ENCODE data around the gene DLD. TPM values are rescaled to one million over a fixed set of nuclear protein-coding genes. Genes with fewer than 3 reads are reported as not detected.

Gene DLD
- total and polyA plus RNA-seq, 4 donors = 48.8 to 69.4 (median 53.8) TPM

- no peaks in the 10 kb centered on the region for H3K27me3 ChIP-seq (ENCODE audit: control insufficient read depth in 1 of 2, insufficient read depth in 2 of 2, low read length in 1 of 2)
- intact Hi-C loops (cut with DNase I) = no loop called here
- ATAC-seq (ENCODE audit: low FRiP score) = no peak
- H3K27ac ChIP-seq (ENCODE audit: low read depth in 1 of 2, low read length in 2 of 2) = no peak overlapping the region
- H3K4me3 ChIP-seq (ENCODE audit: low read length in 2 of 2) = no peak overlapping the region
- no peaks in the 10 kb centered on the region for H3K4me1 ChIP-seq (ENCODE audit: control insufficient read depth in 1 of 2, insufficient read depth in 2 of 2, low read length in 2 of 2)
- WGBS, 2 donors = 50 to 55% methylated on average over 2 of the region's 2 CpGs
- H3K9me3 ChIP-seq (ENCODE audit: control insufficient read depth, low read length) = no peaks in the 10 kb centered on the region
- DNase-seq = no peak
- H3K36me3 ChIP-seq (ENCODE audit: control insufficient read depth in 1 of 2, insufficient read depth in 2 of 2, low read length in 1 of 2) = no peaks in the 10 kb centered on the region
These were observed 8.1 kb downstream of the DLD start for GRCh38 chr7:107898997-107899594.

DNA sequence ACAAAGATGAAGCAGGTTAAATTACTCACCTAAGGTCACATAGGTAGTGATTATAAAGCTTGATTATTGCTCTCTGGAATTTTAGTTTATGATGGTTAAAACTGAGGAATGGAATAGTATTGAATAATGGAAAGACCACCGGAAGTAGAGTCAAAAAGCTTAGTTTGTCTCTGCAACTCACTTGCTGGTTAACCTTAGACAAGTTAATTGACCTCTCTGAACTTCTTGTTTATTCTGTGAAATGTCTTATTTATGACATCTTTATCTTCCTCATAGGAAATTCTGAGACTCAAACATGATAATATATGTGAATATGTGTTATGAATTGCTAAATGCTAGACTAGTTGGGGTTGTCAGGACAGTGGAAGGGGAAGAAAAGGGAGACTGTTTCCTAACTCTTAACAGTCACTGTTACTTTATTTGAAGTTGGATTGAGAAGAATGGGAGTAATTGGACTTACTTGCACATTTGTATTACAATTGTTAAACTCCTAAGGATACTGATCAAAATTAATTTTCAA lies 9.6 kb downstream of the DLD start:
- Histone ChIP-seq H3K9me3 (ENCODE audit: control insufficient read depth, low read length) (no peaks in the 10 kb centered on the region), H3K36me3 (ENCODE audit: control insufficient read depth in 1 of 2, insufficient read depth in 2 of 2, low read length in 1 of 2) (no peaks in the 10 kb centered on the region), H3K4me1 (ENCODE audit: control insufficient read depth in 1 of 2, insufficient read depth in 2 of 2, low read length in 2 of 2) (no peaks in the 10 kb centered on the region), H3K27me3 (ENCODE audit: control insufficient read depth in 1 of 2, insufficient read depth in 2 of 2, low read length in 1 of 2) (no peaks in the 10 kb centered on the region), H3K4me3 (ENCODE audit: low read length in 2 of 2) (no peak overlapping the region), H3K27ac (ENCODE audit: low read depth in 1 of 2, low read length in 2 of 2) (no peak overlapping the region)
- DNase-seq (no peak), ATAC-seq (ENCODE audit: low FRiP score) (no peak)
- intact Hi-C loops (cut with DNase I) = no loop called here
- 85 to 87% methylated on average over 1 of the region's 1 CpG for WGBS, 2 donors

DNA sequence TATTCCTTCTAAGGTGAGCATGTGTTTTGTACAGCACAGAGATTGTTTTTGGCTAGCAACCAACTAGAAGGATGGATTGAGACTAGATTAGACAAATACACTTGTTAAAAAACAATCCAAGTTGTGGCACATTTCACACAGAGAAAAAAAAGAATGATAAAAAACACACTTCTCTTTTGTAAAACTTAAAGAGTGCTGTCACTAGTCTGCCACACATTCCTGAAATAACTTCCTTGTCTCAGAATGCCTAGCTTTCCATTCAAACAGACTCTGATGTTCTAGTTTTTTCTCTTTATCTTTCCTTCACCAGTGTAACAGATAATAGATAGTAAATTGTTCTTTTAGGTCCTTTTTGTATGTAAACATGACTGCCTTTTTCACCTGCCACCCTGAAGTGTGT lies 11.4 kb downstream of the DLD start:
- Histone ChIP-seq H3K9me3 (ENCODE audit: control insufficient read depth, low read length) (no peaks in the 10 kb centered on the region), H3K4me1 (ENCODE audit: control insufficient read depth in 1 of 2, insufficient read depth in 2 of 2, low read length in 2 of 2) (peaks cover 0 to 2% of the 10 kb centered on the region in 2 donors), H3K27me3 (ENCODE audit: control insufficient read depth in 1 of 2, insufficient read depth in 2 of 2, low read length in 1 of 2) (no peaks in the 10 kb centered on the region), H3K36me3 (ENCODE audit: control insufficient read depth in 1 of 2, insufficient read depth in 2 of 2, low read length in 1 of 2) (peaks cover 2 to 6% of the 10 kb centered on the region in 2 donors), H3K27ac (ENCODE audit: low read depth in 1 of 2, low read length in 2 of 2) (no peak overlapping the region), H3K4me3 (ENCODE audit: low read length in 2 of 2) (no peak overlapping the region)
- intact Hi-C loops (cut with DNase I) = no loop called here
- no peak for DNase-seq
- no peak for ATAC-seq (ENCODE audit: low FRiP score)

GRCh38 chr7:107907790-107908189 lies 16.8 kb downstream of the DLD start:
- ATAC-seq (ENCODE audit: low FRiP score) = peak; percentile 70

GRCh38 chr7:107909445-107909844 lies 18.5 kb downstream of the DLD start:
- intact Hi-C loops (cut with DNase I) = no loop called here
- Histone ChIP-seq H3K27ac (ENCODE audit: low read depth in 1 of 2, low read length in 2 of 2) (no peak overlapping the region), H3K4me3 (ENCODE audit: low read length in 2 of 2) (no peak overlapping the region), H3K36me3 (ENCODE audit: control insufficient read depth in 1 of 2, insufficient read depth in 2 of 2, low read length in 1 of 2) (peaks cover 2 to 8% of the 10 kb centered on the region in 2 donors), H3K9me3 (ENCODE audit: control insufficient read depth, low read length) (no peaks in the 10 kb centered on the region), H3K4me1 (ENCODE audit: control insufficient read depth in 1 of 2, insufficient read depth in 2 of 2, low read length in 2 of 2) (peaks cover 0 to 2% of the 10 kb centered on the region in 2 donors), H3K27me3 (ENCODE audit: control insufficient read depth in 1 of 2, insufficient read depth in 2 of 2, low read length in 1 of 2) (no peaks in the 10 kb centered on the region)
- WGBS, 2 donors = 87 to 94% methylated on average over 1 of the region's 1 CpG
- ATAC-seq (ENCODE audit: low FRiP score) = no peak
- no peak for DNase-seq

More at GRCh38 chr7:107907790-107908189, 16.8 kb downstream of the DLD start:
- peaks cover 0 to 2% of the 10 kb centered on the region in 2 donors for H3K4me1 ChIP-seq (ENCODE audit: control insufficient read depth in 1 of 2, insufficient read depth in 2 of 2, low read length in 2 of 2)
- H3K4me3 ChIP-seq (ENCODE audit: low read length in 2 of 2) = no peak overlapping the region
- no peaks in the 10 kb centered on the region for H3K27me3 ChIP-seq (ENCODE audit: control insufficient read depth in 1 of 2, insufficient read depth in 2 of 2, low read length in 1 of 2)
- DNase-seq = no peak
- intact Hi-C loops (cut with DNase I) = no loop called here
- H3K36me3 ChIP-seq (ENCODE audit: control insufficient read depth in 1 of 2, insufficient read depth in 2 of 2, low read length in 1 of 2) = peaks cover 2 to 8% of the 10 kb centered on the region in 2 donors
- H3K27ac ChIP-seq (ENCODE audit: low read depth in 1 of 2, low read length in 2 of 2) = no peak overlapping the region
- 98% methylated on average over 2 of the region's 2 CpGs for WGBS, 2 donors
- no peaks in the 10 kb centered on the region for H3K9me3 ChIP-seq (ENCODE audit: control insufficient read depth, low read length)

GRCh38 chr7:107911981-107912380 lies 21.0 kb downstream of the DLD start:
- intact Hi-C loops (cut with DNase I) = no loop called here
- Histone ChIP-seq H3K9me3 (ENCODE audit: control insufficient read depth, low read length) (no peaks in the 10 kb centered on the region), H3K27me3 (ENCODE audit: control insufficient read depth in 1 of 2, insufficient read depth in 2 of 2, low read length in 1 of 2) (no peaks in the 10 kb centered on the region), H3K36me3 (ENCODE audit: control insufficient read depth in 1 of 2, insufficient read depth in 2 of 2, low read length in 1 of 2) (peaks cover under 1 to 4% of the 10 kb centered on the region in 2 donors), H3K4me1 (ENCODE audit: control insufficient read depth in 1 of 2, insufficient read depth in 2 of 2, low read length in 2 of 2) (peaks cover 0 to 2% of the 10 kb centered on the region in 2 donors), H3K4me3 (ENCODE audit: low read length in 2 of 2) (no peak overlapping the region), H3K27ac (ENCODE audit: low read depth in 1 of 2, low read length in 2 of 2) (no peak overlapping the region)
- WGBS, 2 donors = 78 to 92% methylated on average over 2 of the region's 2 CpGs
- DNase-seq = no peak
- no peak for ATAC-seq (ENCODE audit: low FRiP score)

GRCh38 chr7:107913851-107914250 lies 22.9 kb downstream of the DLD start:
- ATAC-seq (ENCODE audit: low FRiP score) = no peak
- peaks cover 5% of the 10 kb centered on the region in 2 donors for H3K36me3 ChIP-seq (ENCODE audit: control insufficient read depth in 1 of 2, insufficient read depth in 2 of 2, low read length in 1 of 2)
- H3K4me1 ChIP-seq (ENCODE audit: control insufficient read depth in 1 of 2, insufficient read depth in 2 of 2, low read length in 2 of 2) = no peaks in the 10 kb centered on the region
- DNase-seq = no peak
- no peak overlapping the region for H3K27ac ChIP-seq (ENCODE audit: low read depth in 1 of 2, low read length in 2 of 2)
- H3K4me3 ChIP-seq (ENCODE audit: low read length in 2 of 2) = no peak overlapping the region
- WGBS, 2 donors = 96 to 99% methylated on average over 2 of the region's 2 CpGs
- intact Hi-C loops (cut with DNase I) = no loop called here
- no peaks in the 10 kb centered on the region for H3K27me3 ChIP-seq (ENCODE audit: control insufficient read depth in 1 of 2, insufficient read depth in 2 of 2, low read length in 1 of 2)
- H3K9me3 ChIP-seq (ENCODE audit: control insufficient read depth, low read length) = no peaks in the 10 kb centered on the region

DNA sequence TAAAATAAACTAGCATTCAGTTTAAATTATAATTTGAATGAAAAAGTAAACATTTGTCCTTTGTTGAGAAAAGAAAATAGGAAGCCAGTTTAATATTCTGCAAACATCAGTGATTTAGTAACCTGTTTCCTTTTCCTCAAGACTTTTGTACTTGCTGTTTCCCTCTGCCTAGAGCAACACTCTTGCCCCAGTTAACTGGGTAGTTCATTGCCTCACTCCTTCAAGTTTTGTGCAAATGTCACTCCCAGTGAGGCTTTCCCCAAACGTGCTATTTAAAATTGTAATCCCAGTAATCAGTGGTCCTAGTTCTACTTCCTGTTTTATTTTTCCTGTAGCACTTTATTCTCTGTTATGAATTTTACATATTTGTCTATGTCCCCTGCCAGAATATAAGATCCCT lies 23.8 kb downstream of the DLD start:
- no peaks in the 10 kb centered on the region for H3K4me1 ChIP-seq (ENCODE audit: control insufficient read depth in 1 of 2, insufficient read depth in 2 of 2, low read length in 2 of 2)
- ATAC-seq (ENCODE audit: low FRiP score) = no peak
- no peaks in the 10 kb centered on the region for H3K27me3 ChIP-seq (ENCODE audit: control insufficient read depth in 1 of 2, insufficient read depth in 2 of 2, low read length in 1 of 2)
- H3K9me3 ChIP-seq (ENCODE audit: control insufficient read depth, low read length) = no peaks in the 10 kb centered on the region
- H3K27ac ChIP-seq (ENCODE audit: low read depth in 1 of 2, low read length in 2 of 2) = no peak overlapping the region
- intact Hi-C loops (cut with DNase I) = no loop called here
- WGBS, 2 donors = 26 to 35% methylated on average over 1 of the region's 1 CpG
- peaks cover 3 to 5% of the 10 kb centered on the region in 2 donors for H3K36me3 ChIP-seq (ENCODE audit: control insufficient read depth in 1 of 2, insufficient read depth in 2 of 2, low read length in 1 of 2)
- DNase-seq = no peak
- H3K4me3 ChIP-seq (ENCODE audit: low read length in 2 of 2) = no peak overlapping the region

DNA sequence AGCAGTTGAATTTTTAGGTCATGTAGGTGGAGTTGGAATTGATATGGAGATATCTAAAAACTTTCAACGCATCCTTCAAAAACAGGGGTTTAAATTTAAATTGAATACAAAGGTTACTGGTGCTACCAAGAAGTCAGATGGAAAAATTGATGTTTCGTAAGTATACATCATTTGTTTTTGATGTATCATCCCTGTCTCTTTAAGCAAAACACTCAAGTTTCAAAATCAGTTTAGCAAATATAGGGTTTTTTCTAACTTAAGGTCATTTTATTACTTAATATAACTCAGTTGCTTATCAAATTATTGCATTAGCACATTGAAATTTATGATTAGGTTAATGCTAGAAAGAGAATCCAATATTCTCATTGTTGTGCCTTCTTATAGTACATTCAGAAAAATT lies 24.6 kb downstream of the DLD start:
- no peaks in the 10 kb centered on the region for H3K9me3 ChIP-seq (ENCODE audit: control insufficient read depth, low read length)
- H3K36me3 ChIP-seq (ENCODE audit: control insufficient read depth in 1 of 2, insufficient read depth in 2 of 2, low read length in 1 of 2) = peaks cover 3 to 5% of the 10 kb centered on the region in 2 donors
- H3K4me1 ChIP-seq (ENCODE audit: control insufficient read depth in 1 of 2, insufficient read depth in 2 of 2, low read length in 2 of 2) = no peaks in the 10 kb centered on the region
- 97 to 100% methylated on average over 2 of the region's 2 CpGs for WGBS, 2 donors
- intact Hi-C loops (cut with DNase I) = no loop called here
- no peak for ATAC-seq (ENCODE audit: low FRiP score)
- H3K27me3 ChIP-seq (ENCODE audit: control insufficient read depth in 1 of 2, insufficient read depth in 2 of 2, low read length in 1 of 2) = no peaks in the 10 kb centered on the region
- H3K27ac ChIP-seq (ENCODE audit: low read depth in 1 of 2, low read length in 2 of 2) = no peak overlapping the region
- DNase-seq = no peak
- H3K4me3 ChIP-seq (ENCODE audit: low read length in 2 of 2) = no peak overlapping the region

Measured in aorta (tissue), 5 donors.